A673 (cell line): ENCODE data around the gene YIPF2. TPM values are rescaled to one million over a fixed set of nuclear protein-coding genes. Genes with fewer than 3 reads are reported as not detected.
A peak's percentile ranks its signal among the peaks of the same experiment; 100 is the strongest.

Experiments used
- Bru-seq: library from RNA; stranded (reverse); fragments of 400-500 nt; gene quantifications from one replicate; lab custom pipeline; 2021; lab: Mats Ljungman, UMichigan
- BruChase-seq, 2 experiments: library from RNA; stranded (reverse); fragments of 400-500 nt; gene quantifications; one replicate each; lab custom pipeline; 2021; lab: Mats Ljungman, UMichigan
- BruUV-seq: library from RNA; stranded (reverse); fragments of 400-500 nt; replicated peaks from 2 replicates; lab custom pipeline; 2021; lab: Mats Ljungman, UMichigan
- CTCF ChIA-PET: fragments of 300-600 bp; sonication (Branson Sonifier 250); formaldehyde crosslinking; loops from one replicate; lab custom pipeline; 2022; ENCODE audit warnings: antibody characterized with exemption; lab: Charles Lee
- POLR2A ChIA-PET: fragments of 300-600 bp; sonication (Branson Sonifier 250); formaldehyde crosslinking; loops from one replicate; lab custom pipeline; 2022; ENCODE audit warnings: antibody characterized with exemption; ENCODE audit not compliant: low non-redundant PET; lab: Charles Lee
- DNase-seq: peaks from one replicate; pipeline ENCODE4 v3.0.0-alpha.2; 2015; ENCODE audit warnings: low spot score
- H3K27ac ChIP-seq: fragments of 200-600 bp; sonication (generic); 2 replicates; pipeline ENCODE4 v1.5.1; 2016; ENCODE audit warnings: mixed run types, low read depth, mild to moderate bottlenecking, mixed read lengths, antibody characterized with exemption, low read length; ENCODE audit not compliant: poor library complexity, severe bottlenecking
- H3K27me3 ChIP-seq: fragments of 200-600 bp; sonication (generic); replicated peaks from 2 replicates; pipeline ENCODE4 v1.6.1; 2017; ENCODE audit warnings: mixed run types, low read depth, mild to moderate bottlenecking, mixed read lengths, antibody characterized with exemption, low read length; ENCODE audit not compliant: insufficient read depth, poor library complexity
- H3K36me3 ChIP-seq: fragments of 200-600 bp; sonication (generic); 2 replicates; pipeline ENCODE4 v1.6.1; 2016; ENCODE audit warnings: mixed run types, mild to moderate bottlenecking, mixed read lengths, antibody characterized with exemption, low read length; ENCODE audit not compliant: insufficient read depth, poor library complexity, severe bottlenecking
- H3K4me1 ChIP-seq: fragments of 200-600 bp; sonication (generic); 2 replicates; pipeline ENCODE4 v1.6.1; 2017; ENCODE audit warnings: mixed run types, mild to moderate bottlenecking, mixed read lengths, antibody characterized with exemption, low read length; ENCODE audit not compliant: insufficient read depth, poor library complexity, severe bottlenecking
- H3K4me3 ChIP-seq: fragments of 200-600 bp; sonication (generic); 2 replicates; pipeline ENCODE4 v1.5.1; 2016; ENCODE audit warnings: low read depth, mixed run types, mild to moderate bottlenecking, mixed read lengths, low read length; ENCODE audit not compliant: poor library complexity, severe bottlenecking
- H3K9me3 ChIP-seq: fragments of 200-600 bp; sonication (generic); 2 replicates; pipeline ENCODE4 v1.6.1; 2016; ENCODE audit warnings: mixed run types, low read depth, mild to moderate bottlenecking, mixed read lengths, antibody characterized with exemption, low read length; ENCODE audit not compliant: poor library complexity, severe bottlenecking
- CTCF ChIP-seq: fragments of 300-800, 200-600 bp; sonication (generic); conservative IDR thresholded peaks from 2 replicates; pipeline ENCODE4 v1.5.1; 2017; ENCODE audit warnings: low read depth, mild to moderate bottlenecking, antibody characterized with exemption, low read length, moderate library complexity, mixed read lengths
- EZH2 ChIP-seq: fragments of 200-600 bp; sonication (generic); IDR thresholded peaks from 2 replicates; pipeline ENCODE4 v1.6.1; 2017; ENCODE audit warnings: borderline replicate concordance, low read depth, mild to moderate bottlenecking, mixed read lengths, antibody characterized with exemption, low read length; ENCODE audit not compliant: poor library complexity, severe bottlenecking
- intact Hi-C: fragments of 100-400 bp; cut with micrococcal nuclease; formaldehyde crosslinking; loops from one replicate; pipeline ENCODE4 v1.10.0; 2022; ENCODE audit not compliant: unreplicated experiment
- long read RNA-seq: library from polyadenylated mRNA; stranded (forward); transcript quantifications from one replicate; pipeline ENCODE4 v2.0.0, GENCODE V29; 2022
- total RNA-seq: library from RNA; stranded (reverse); gene quantifications from 2 replicates; pipeline ENCODE4 v1.2.3, GENCODE V29; 2021

Gene YIPF2
- 24.5 and 24.6 TPM in 2 replicates for total RNA-seq
- percentile 41 among the genes with signal in this experiment for Bru-seq, nascent RNA
- BruChase-seq, experiment 1, labeled RNA remaining after a 2-hour chase = percentile 52 among the genes with signal in this experiment
- BruChase-seq, experiment 2, labeled RNA remaining after a 6-hour chase = percentile 66 among the genes with signal in this experiment
- long read RNA-seq, transcript YIPF2-204 (10 exons, 1,550 nt) = major isoform, 11 of 31 reads
- long read RNA-seq, transcript YIPF2-201 (10 exons, 2,087 nt) = minor isoform, 10 of 31 reads
- long read RNA-seq, partial matches to known transcripts = 3 of 31 reads
- long read RNA-seq, other reads (novel, unspliced or antisense) = 7 of 31 reads

GRCh38 chr19:10928563-10929401 lies at the start of gene YIPF2, which contains the start of gene TIMM29:
Gene YIPF2, minus strand, starts transcription at chr19:10928639. Its CDS starts 229 bp downstream, at chr19:10928410.
Gene TIMM29, plus strand, starts transcription at chr19:10928811. Its CDS starts 12 bp downstream, at chr19:10928823.
- DNase-seq = peak; percentile 99
- Histone ChIP-seq H3K4me3 (peak within 1 kb of the TSS; percentile 93), H3K9me3 (no peaks in the 10 kb centered on the region), H3K36me3 (peaks cover 7% of the 10 kb centered on the region), H3K27ac (peak within 1 kb of the TSS; percentile 80), H3K27me3 (no peaks in the 10 kb centered on the region), H3K4me1 (peaks cover 15% of the 10 kb centered on the region)
- no TSS peak for BruUV-seq
- no peak for TF ChIP-seq EZH2
- no peak for TF ChIP-seq CTCF
- CTCF ChIA-PET = no interaction called here
- POLR2A ChIA-PET = no interaction called here
- intact Hi-C loops = loop anchor here (5.0 kb wide), 1 partner anchor 56 kb away; the partner anchor contains the start of gene CARM1

DNA sequence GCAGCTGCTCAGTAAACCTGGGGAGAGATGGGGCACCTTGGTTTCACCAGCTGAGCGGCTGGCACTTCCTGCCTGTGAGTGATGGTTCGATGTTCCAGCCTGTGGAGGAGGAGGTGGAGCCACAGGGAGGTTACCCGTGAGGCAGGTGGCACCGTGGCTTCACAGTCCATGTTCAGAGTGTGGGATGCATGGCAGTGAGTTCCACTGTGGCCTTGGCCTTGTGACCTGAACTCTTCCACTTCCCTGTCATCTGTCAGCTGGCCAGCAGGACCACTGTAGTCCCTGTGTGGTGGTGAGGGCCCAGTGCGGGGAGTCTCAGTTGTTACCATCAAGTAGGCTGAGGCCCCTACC lies 49.3 kb upstream of the YIPF2 start:
- H3K36me3 ChIP-seq = peaks cover 4% of the 10 kb centered on the region
- BruUV-seq = no TSS peak
- ChIA-PET CTCF (interaction anchor here (0.7 kb wide), 1 partner anchor 41 kb away, joined by 3 read pairs; no protein-coding TSS in a partner anchor), POLR2A (no interaction called here)
- intact Hi-C loops = no loop called here
- no peaks in the 10 kb centered on the region for H3K9me3 ChIP-seq
- no peak overlapping the region for H3K4me3 ChIP-seq
- H3K27ac ChIP-seq = no peak overlapping the region
- H3K4me1 ChIP-seq = peaks cover 5% of the 10 kb centered on the region
- no peak for DNase-seq
- H3K27me3 ChIP-seq = no peaks in the 10 kb centered on the region
- TF ChIP-seq CTCF = no peak

- H3K27me3 ChIP-seq = no peaks in the 10 kb centered on the region
- TF ChIP-seq EZH2 (no peak), CTCF (no peak)
- no TSS peak for BruUV-seq
- peaks cover under 1% of the 10 kb centered on the region for H3K36me3 ChIP-seq
- H3K4me3 ChIP-seq = no peak overlapping the region
- ChIA-PET CTCF (no interaction called here), POLR2A (no interaction called here)
- H3K4me1 ChIP-seq = peaks cover 5% of the 10 kb centered on the region
- DNase-seq = no peak
- H3K9me3 ChIP-seq = no peaks in the 10 kb centered on the region
- intact Hi-C loops = no loop called here
- no peak overlapping the region for H3K27ac ChIP-seq
Observed at GRCh38 chr19:10976131-10976892, 47.9 kb upstream of the YIPF2 start.
